Testis (tissue), 3 donors: ENCODE results near the gene NDFIP1. TPM values are rescaled to one million over a fixed set of nuclear protein-coding genes. Genes with fewer than 3 reads are reported as not detected.

Experiments used
- DNase-seq: peaks from one replicate; pipeline ENCODE4 v3.0.0-alpha.2; 2019
- H3K27ac ChIP-seq, 2 donors: fragments of 200-600 bp; sonication (generic); one replicate each; pipeline ENCODE4 v1.5.1; 2019
- H3K27me3 ChIP-seq: fragments of 200-600 bp; sonication (generic); one replicate; pipeline ENCODE4 v1.5.1; 2019
- H3K36me3 ChIP-seq: fragments of 200-600 bp; sonication (generic); one replicate; pipeline ENCODE4 v1.5.1; 2017; ENCODE audit warnings: low read depth; ENCODE audit errors: missing control alignments
- H3K4me1 ChIP-seq: fragments of 200-600 bp; sonication (generic); one replicate; pipeline ENCODE4 v1.5.1; 2019
- H3K4me3 ChIP-seq, 2 donors: fragments of 200-600 bp; sonication (generic); one replicate each; pipeline ENCODE4 v1.5.1; 2017 to 2019
- H3K9me3 ChIP-seq: fragments of 200-600 bp; sonication (generic); one replicate; pipeline ENCODE4 v1.5.1; 2017
- CTCF ChIP-seq, 3 experiments: fragments of 450-650 bp in 2 of 3; fragments of 200-600 bp in 1 of 3; sonication (generic) in 1 of 3; IDR thresholded peaks; one replicate each; pipeline ENCODE4 v1.5.1; 2016 to 2019; ENCODE audit warnings: antibody characterized with exemption in 3 of 3, mild to moderate bottlenecking in 2 of 3, moderate library complexity in 1 of 3
- POLR2A ChIP-seq: fragments of 450-650 bp; IDR thresholded peaks from one replicate; pipeline ENCODE4 v1.6.1; 2017; ENCODE audit warnings: antibody characterized with exemption, mild to moderate bottlenecking, moderate library complexity
- whole genome bisulfite sequencing, 2 donors: methylation state at CpG; one replicate each; pipeline ENCODE4 v1.1.5; 2018; 5-methylcytosine and 5-hydroxymethylcytosine counted together
- intact Hi-C: fragments of 100-400 bp; cut with DNase I; formaldehyde crosslinking; loops from one replicate; pipeline ENCODE4 v1.15.1; 2023; ENCODE audit warnings: low total_unique reads
- polyA plus RNA-seq: library from polyadenylated mRNA; stranded (reverse); fragments of 350-450 nt; fragmentation: Illumina TruSeq; extraction: RNeasy Lipid Tissue Mini Kit (QIAGEN cat#74804); gene quantifications from one replicate; pipeline ENCODE4 v1.2.3, GENCODE V29; 2014; ENCODE audit warnings: low read depth, low replicate concordance; ENCODE audit not compliant: insufficient read depth
- total RNA-seq, 2 donors: library from RNA; depleted of rRNA; stranded (reverse); fragments of >200 nt; gene quantifications; one replicate each; pipeline ENCODE4 v1.2.3, GENCODE V29; 2016

The NDFIP1 gene
- total and polyA plus RNA-seq, 3 donors from 2014 or later, result 88.7 to 319 (median 292) TPM

GRCh38 chr5:142117579-142118151 lies 9.1 kb downstream of the NDFIP1 start:
- H3K27ac ChIP-seq, result peak overlapping the region; percentile 6 to 54
- DNase-seq, result peak; percentile 57
- 46 to 56% methylated on average over 5 of the region's 5 CpGs for WGBS, 2 donors
- TF ChIP-seq CTCF (IDR thresholded peaks at IDR 0.05) (no peak), POLR2A (no peak)
- no peak overlapping the region for H3K4me3 ChIP-seq
- H3K9me3 ChIP-seq, result no peaks in the 10 kb centered on the region
- H3K4me1 ChIP-seq, result peaks cover 28% of the 10 kb centered on the region
- H3K27me3 ChIP-seq, result no peaks in the 10 kb centered on the region
- intact Hi-C loops, result loop anchor here (10.0 kb wide), 1 partner anchor 103 kb away; the partner anchor contains the start of gene GNPDA1
- H3K36me3 ChIP-seq, result no peaks in the 10 kb centered on the region

- no peaks in the 10 kb centered on the region for H3K36me3 ChIP-seq
- H3K9me3 ChIP-seq, result no peaks in the 10 kb centered on the region
- H3K4me1 ChIP-seq, result peaks cover 28% of the 10 kb centered on the region
- TF ChIP-seq CTCF (IDR thresholded peaks at IDR 0.05), result no peak
- TF ChIP-seq POLR2A, result no peak
- no peaks in the 10 kb centered on the region for H3K27me3 ChIP-seq
- intact Hi-C loops, result loop anchor here (10.0 kb wide), 1 partner anchor 103 kb away; the partner anchor contains the start of gene GNPDA1
- WGBS, 2 donors, result 64% methylated on average over 3 of the region's 3 CpGs
- DNase-seq, result no peak
- no peak overlapping the region for H3K4me3 ChIP-seq
- peak overlapping the region; percentile 6 to 54 for H3K27ac ChIP-seq
Observed at GRCh38 chr5:142118155-142118686, 9.6 kb downstream of the NDFIP1 start.

GRCh38 chr5:142119051-142119625 lies 10.6 kb downstream of the NDFIP1 start:
- intact Hi-C loops, result loop anchor here (10.0 kb wide), 1 partner anchor 104 kb away; the partner anchor contains the start of gene GNPDA1

GRCh38 chr5:142120247-142120935 lies 11.8 kb downstream of the NDFIP1 start:
- no peaks in the 10 kb centered on the region for H3K27me3 ChIP-seq
- no peak overlapping the region for H3K4me3 ChIP-seq
- H3K27ac ChIP-seq, result peak overlapping the region in 1 of 2 donors; percentile 4
- no peak for TF ChIP-seq CTCF (IDR thresholded peaks at IDR 0.05)
- TF ChIP-seq POLR2A, result no peak
- no peaks in the 10 kb centered on the region for H3K9me3 ChIP-seq
- no peaks in the 10 kb centered on the region for H3K36me3 ChIP-seq
- 68 to 73% methylated on average over 3 of the region's 3 CpGs for WGBS, 2 donors
- intact Hi-C loops, result no loop called here
- peaks cover 28% of the 10 kb centered on the region for H3K4me1 ChIP-seq
- DNase-seq, result no peak

More at GRCh38 chr5:142119051-142119625, 10.6 kb downstream of the NDFIP1 start:
- Histone ChIP-seq H3K27me3 (no peaks in the 10 kb centered on the region), H3K27ac (peak overlapping the region in 1 of 2 donors; percentile 54), H3K36me3 (no peaks in the 10 kb centered on the region), H3K4me3 (no peak overlapping the region), H3K9me3 (no peaks in the 10 kb centered on the region), H3K4me1 (peaks cover 28% of the 10 kb centered on the region)
- DNase-seq, result no peak
- no peak for TF ChIP-seq CTCF (IDR thresholded peaks at IDR 0.05)
- no peak for TF ChIP-seq POLR2A
